Ascending aorta (tissue), 2 donors: Measurements from ENCODE around the gene KASH5. TPM values are rescaled to one million over a fixed set of nuclear protein-coding genes. Genes with fewer than 3 reads are reported as not detected.

Experiments used
- DNase-seq, 2 donors: peaks; one replicate each; pipeline ENCODE4 v3.0.0-alpha.2; 2019; ENCODE audit warnings: low spot score in 2 of 2
- H3K27ac ChIP-seq, 2 donors: fragments of 200-600 bp; sonication (generic); one replicate each; pipeline ENCODE4 v1.5.1; 2016 to 2017; ENCODE audit warnings: mild to moderate bottlenecking in 1 of 2
- H3K27me3 ChIP-seq: fragments of 200-600 bp; sonication (generic); one replicate; pipeline ENCODE4 v1.5.1; 2017
- H3K36me3 ChIP-seq, 2 donors: fragments of 200-600 bp; sonication (generic); one replicate each; pipeline ENCODE4 v1.5.1; 2016
- H3K4me1 ChIP-seq, 2 donors: fragments of 200-600 bp; sonication (generic); one replicate each; pipeline ENCODE4 v1.5.1; 2016 to 2017; ENCODE audit warnings: mild to moderate bottlenecking in 1 of 2
- H3K4me3 ChIP-seq, 2 donors: fragments of 200-600 bp; sonication (generic); one replicate each; pipeline ENCODE4 v1.5.1; 2016 to 2017; ENCODE audit warnings: mild to moderate bottlenecking in 1 of 2
- H3K9me3 ChIP-seq, 2 donors: fragments of 200-600 bp; sonication (generic); one replicate each; pipeline ENCODE4 v1.5.1; 2016
- CTCF ChIP-seq, 3 experiments: fragments of 200-600 bp in 2 of 3; fragments of 450-650 bp in 1 of 3; sonication (generic) in 2 of 3; IDR thresholded peaks; one replicate each; pipeline ENCODE4 v1.5.1; 2016 to 2019; ENCODE audit warnings: antibody characterized with exemption in 3 of 3, mild to moderate bottlenecking in 1 of 3, moderate library complexity in 1 of 3
- intact Hi-C: fragments of 100-400 bp; cut with DNase I; formaldehyde crosslinking; loops from one replicate; pipeline ENCODE4 v1.15.1; 2023
- total RNA-seq: library from RNA; depleted of rRNA; stranded (reverse); fragments of >200 nt; gene quantifications from one replicate; pipeline ENCODE4 v1.1.0, GENCODE V29; 2016

Gene KASH5
- total RNA-seq, 1 donor from 2014 or later = not detected

- no peak for DNase-seq
- no peaks in the 10 kb centered on the region for H3K36me3 ChIP-seq
- no peaks in the 10 kb centered on the region for H3K9me3 ChIP-seq
- no peaks in the 10 kb centered on the region for H3K4me1 ChIP-seq
- no peak for TF ChIP-seq CTCF (IDR thresholded peaks at IDR 0.05)
- no peak overlapping the region for H3K27ac ChIP-seq
- no peaks in the 10 kb centered on the region for H3K27me3 ChIP-seq
- H3K4me3 ChIP-seq = no peak overlapping the region
- intact Hi-C loops = no loop called here
Observed at GRCh38 chr19:49403404-49404187, 15.5 kb downstream of the KASH5 start.

- Histone ChIP-seq H3K4me1 (no peaks in the 10 kb centered on the region), H3K27ac (no peak overlapping the region), H3K9me3 (no peaks in the 10 kb centered on the region), H3K36me3 (no peaks in the 10 kb centered on the region), H3K27me3 (no peaks in the 10 kb centered on the region), H3K4me3 (no peak overlapping the region)
- TF ChIP-seq CTCF (IDR thresholded peaks at IDR 0.05) = no peak
- no peak for DNase-seq
- intact Hi-C loops = no loop called here
Observed at GRCh38 chr19:49407079-49407478, 19.0 kb downstream of the KASH5 start.

GRCh38 chr19:49407482-49408015, 19.5 kb downstream of the KASH5 start:
- intact Hi-C loops = no loop called here
- H3K4me1 ChIP-seq = no peaks in the 10 kb centered on the region
- H3K27ac ChIP-seq = no peak overlapping the region
- no peaks in the 10 kb centered on the region for H3K9me3 ChIP-seq
- no peak for TF ChIP-seq CTCF (IDR thresholded peaks at IDR 0.05)
- no peak for DNase-seq
- H3K27me3 ChIP-seq = no peaks in the 10 kb centered on the region
- H3K4me3 ChIP-seq = no peak overlapping the region
- H3K36me3 ChIP-seq = no peaks in the 10 kb centered on the region

GRCh38 chr19:49408816-49409440, 20.9 kb downstream of the KASH5 start:
- no peak for DNase-seq
- Histone ChIP-seq H3K36me3 (no peaks in the 10 kb centered on the region), H3K4me3 (no peak overlapping the region), H3K9me3 (no peaks in the 10 kb centered on the region), H3K27me3 (no peaks in the 10 kb centered on the region), H3K27ac (no peak overlapping the region), H3K4me1 (no peaks in the 10 kb centered on the region)
- intact Hi-C loops = no loop called here
- no peak for TF ChIP-seq CTCF (IDR thresholded peaks at IDR 0.05)

GRCh38 chr19:49409441-49410029, 21.5 kb downstream of the KASH5 start:
- DNase-seq = no peak
- Histone ChIP-seq H3K27me3 (no peaks in the 10 kb centered on the region), H3K36me3 (no peaks in the 10 kb centered on the region), H3K9me3 (no peaks in the 10 kb centered on the region), H3K27ac (no peak overlapping the region), H3K4me1 (no peaks in the 10 kb centered on the region), H3K4me3 (no peak overlapping the region)
- intact Hi-C loops = no loop called here
- TF ChIP-seq CTCF (IDR thresholded peaks at IDR 0.05) = no peak
